H1 (cell line): ENCODE results near the gene VIPR2. TPM values are rescaled to one million over a fixed set of nuclear protein-coding genes. Genes with fewer than 3 reads are reported as not detected.
A peak's percentile ranks its signal among the peaks of the same experiment; 100 is the strongest.

Source experiments
- CTCF ChIA-PET: fragments of 300-600 bp; sonication (Branson Sonifier 250); formaldehyde crosslinking; loops from one replicate; lab custom pipeline; 2021; ENCODE audit not compliant: partially characterized antibody; lab: Charles Lee
- POLR2A ChIA-PET: fragments of 300-600 bp; sonication (Branson Sonifier 250); formaldehyde crosslinking; loops from one replicate; lab custom pipeline; 2021; ENCODE audit warnings: inconsistent platforms; ENCODE audit not compliant: partially characterized antibody; lab: Charles Lee
- DNase-seq, 2 experiments: peaks; one replicate each; pipeline versions ENCODE4 v3.0.0 to v3.0.0-alpha.2; 2010 to 2022; ENCODE audit warnings: low spot score in 2 of 2, low read depth in 1 of 2, mixed read lengths in 1 of 2
- FAIRE-seq: peaks from 2 replicates; lab custom pipeline; 2011; peaks lifted over from hg19 to GRCh38; lab: Jason Lieb, UNC
- H2AFZ ChIP-seq: 2 replicates; pipeline ENCODE4 v1.8.1; 2012; ENCODE audit warnings: low read length, inconsistent platforms
- H2AK5ac ChIP-seq: 2 replicates; pipeline ENCODE4 v1.6.1; 2013; ENCODE audit warnings: low read depth, low read length
- H2BK120ac ChIP-seq: replicated peaks from 2 replicates; pipeline ENCODE3; 2013; ENCODE audit warnings: low read depth, low read length, inconsistent platforms
- H2BK12ac ChIP-seq: 2 replicates; pipeline ENCODE4 v1.6.1; 2013; ENCODE audit warnings: low read depth, low read length
- H2BK15ac ChIP-seq: 2 replicates; pipeline ENCODE4 v1.6.1; 2013; ENCODE audit warnings: low read length
- H2BK20ac ChIP-seq: 2 replicates; pipeline ENCODE4 v1.6.1; 2013; ENCODE audit warnings: low read length
- H2BK5ac ChIP-seq: 2 replicates; pipeline ENCODE4 v1.6.1; 2013; ENCODE audit warnings: low read depth, low read length
- H3K14ac ChIP-seq: 2 replicates; pipeline ENCODE4 v1.6.1; 2013; ENCODE audit warnings: inconsistent platforms; ENCODE audit not compliant: insufficient read length
- H3K18ac ChIP-seq: 2 replicates; pipeline ENCODE4 v1.6.1; 2013; ENCODE audit warnings: low read length; ENCODE audit errors: extremely low read depth
- H3K23ac ChIP-seq: 2 replicates; pipeline ENCODE4 v1.6.1; 2013; ENCODE audit warnings: inconsistent platforms; ENCODE audit not compliant: insufficient read length
- H3K23me2 ChIP-seq: 2 replicates; pipeline ENCODE4 v1.6.1; 2013; ENCODE audit warnings: low read depth, low read length
- H3K27ac ChIP-seq: 2 replicates; pipeline ENCODE4 v1.6.1; 2011; ENCODE audit warnings: low read depth, low read length, inconsistent platforms
- H3K27me3 ChIP-seq, 4 experiments: replicated peaks in 1 of 4; 1 replicate in 1 of 4; 2 replicates in 3 of 4; pipeline versions ENCODE4 v1.6.1 to v1.8.1; 2011 to 2013; ENCODE audit warnings: low read length in 3 of 4, mild to moderate bottlenecking in 3 of 4, inconsistent platforms in 2 of 4, mixed read lengths in 2 of 4, moderate library complexity in 1 of 4; ENCODE audit not compliant: control insufficient read depth in 3 of 4, insufficient read depth in 3 of 4; ENCODE audit errors: extremely low read depth in 1 of 4
- H3K36me3 ChIP-seq, 4 experiments: 2 replicates each; pipeline versions ENCODE4 v1.6.1 to v1.8.1; 2011 to 2013; ENCODE audit warnings: mild to moderate bottlenecking in 4 of 4, low read length in 3 of 4, moderate library complexity in 2 of 4, control low read depth in 1 of 4, inconsistent platforms in 1 of 4; ENCODE audit not compliant: insufficient read depth in 4 of 4, control insufficient read depth in 2 of 4
- H3K4ac ChIP-seq: replicated peaks from 2 replicates; pipeline ENCODE3; 2013; ENCODE audit warnings: low read length, low read depth, mixed read lengths, inconsistent platforms; ENCODE audit not compliant: insufficient read length
- H3K4me1 ChIP-seq, 4 experiments: replicated peaks in 1 of 4; 1 replicate in 1 of 4; 2 replicates in 3 of 4; pipeline versions ENCODE4 v1.6.1 to v1.8.1; 2011 to 2013; ENCODE audit warnings: low read length in 3 of 4, inconsistent platforms in 2 of 4, mixed read lengths in 1 of 4; ENCODE audit not compliant: insufficient read depth in 4 of 4, control insufficient read depth in 3 of 4
- H3K4me2 ChIP-seq, 2 experiments: 2 replicates each; pipeline versions ENCODE4 v1.6.1 to v1.8.1; 2011 to 2013; ENCODE audit warnings: low read depth in 2 of 2, low read length in 2 of 2, control low read depth in 1 of 2, inconsistent platforms in 1 of 2, mild to moderate bottlenecking in 1 of 2; ENCODE audit not compliant: insufficient read depth in 1 of 2
- H3K4me3 ChIP-seq, 4 experiments: fragments of 200-600, 300-600 bp in 1 of 4; sonication (generic), shearing (Covaris generic), sonication (Bioruptor Twin) in 1 of 4; 2 replicates each; pipeline versions ENCODE4 v1.5.1 to v1.8.1; 2011 to 2016; ENCODE audit warnings: low read length in 4 of 4, low read depth in 3 of 4, control low read depth in 2 of 4, inconsistent platforms in 2 of 4, mild to moderate bottlenecking in 2 of 4, mixed read lengths in 1 of 4, moderate library complexity in 1 of 4; ENCODE audit not compliant: insufficient read depth in 2 of 4; ENCODE audit errors: extremely low read depth in 1 of 4
- H3K56ac ChIP-seq: replicated peaks from 2 replicates; pipeline ENCODE3; 2013; ENCODE audit warnings: low read depth, mild to moderate bottlenecking, mixed read lengths, low read length, inconsistent platforms; ENCODE audit not compliant: insufficient read length
- H3K79me1 ChIP-seq: 2 replicates; pipeline ENCODE4 v1.6.1; 2013; ENCODE audit warnings: low read depth, low read length, control low read depth
- H3K79me2 ChIP-seq, 2 experiments: 2 replicates each; pipeline versions ENCODE4 v1.6.1 to v1.8.1; 2012 to 2013; ENCODE audit warnings: low read length in 2 of 2, mild to moderate bottlenecking in 2 of 2, inconsistent platforms in 1 of 2; ENCODE audit not compliant: insufficient read depth in 2 of 2, control insufficient read depth in 1 of 2
- H3K9ac ChIP-seq, 4 experiments: replicated peaks in 1 of 4; 1 replicate in 1 of 4; 2 replicates in 3 of 4; pipeline versions ENCODE4 v1.6.1 to v1.8.1; 2011 to 2013; ENCODE audit warnings: low read depth in 3 of 4, low read length in 3 of 4, control low read depth in 2 of 4, mild to moderate bottlenecking in 2 of 4, moderate library complexity in 2 of 4, inconsistent platforms in 1 of 4; ENCODE audit errors: extremely low read depth in 1 of 4
- H3K9me3 ChIP-seq, 2 experiments: 2 replicates each; pipeline versions ENCODE4 v1.6.1 to v1.8.1; 2012 to 2013; ENCODE audit warnings: mild to moderate bottlenecking in 2 of 2, moderate library complexity in 2 of 2, control low read depth in 1 of 2, inconsistent platforms in 1 of 2, low read depth in 1 of 2, low read length in 1 of 2, mixed read lengths in 1 of 2; ENCODE audit not compliant: insufficient read depth in 2 of 2
- H4K20me1 ChIP-seq, 2 experiments: replicated peaks in 1 of 2; 2 replicates each; pipeline versions ENCODE3 to v1.8.1; 2011 to 2013; ENCODE audit warnings: inconsistent platforms in 2 of 2, low read length in 2 of 2, mild to moderate bottlenecking in 1 of 2; ENCODE audit not compliant: insufficient read depth in 2 of 2, control insufficient read depth in 1 of 2
- H4K5ac ChIP-seq: 2 replicates; pipeline ENCODE4 v1.6.1; 2013; ENCODE audit warnings: low read length, low read depth, mixed read lengths, inconsistent platforms; ENCODE audit not compliant: insufficient read length
- H4K8ac ChIP-seq: 2 replicates; pipeline ENCODE4 v1.8.0; 2013; ENCODE audit warnings: mild to moderate bottlenecking, moderate library complexity, low read length, inconsistent platforms; ENCODE audit not compliant: insufficient read depth; ENCODE audit errors: extremely low read depth
- H4K91ac ChIP-seq: replicated peaks from 2 replicates; pipeline ENCODE3; 2013; ENCODE audit warnings: low read length, mixed read lengths, inconsistent platforms; ENCODE audit not compliant: insufficient read length
- KDM5A ChIP-seq: fragments of 200-600 bp; IDR thresholded peaks from 2 replicates; pipeline ENCODE4 v1.7.1; 2012; ENCODE audit warnings: mild to moderate bottlenecking, low read length, inconsistent platforms, mixed read lengths
- RAD21 ChIP-seq, 2 experiments: IDR thresholded peaks in 1 of 2; conservative IDR thresholded peaks in 1 of 2; 2 replicates each; pipeline ENCODE4 v1.6.1; 2011; ENCODE audit warnings: low read depth in 2 of 2, low read length in 2 of 2, improper control_type of control experiment in 1 of 2, inconsistent platforms in 1 of 2, mild to moderate bottlenecking in 1 of 2, moderate library complexity in 1 of 2
- WGBS, 2 experiments: shearing (Covaris generic) in 1 of 2; methylation state at CpG; one replicate each; pipeline versions ENCODE4 v1.1.6 to v1.1.7; 2013 to 2015; ENCODE audit warnings: low lambda C conversion rate in 2 of 2, mixed read lengths in 2 of 2, inconsistent platforms in 1 of 2, low coverage in 1 of 2, missing lambda C conversion rate in 1 of 2; ENCODE audit not compliant: insufficient replicate concordance in 2 of 2, insufficient coverage in 1 of 2, insufficient read length in 1 of 2; ENCODE audit errors: extremely low coverage in 1 of 2, missing lambda C conversion rate in 1 of 2; 5-methylcytosine and 5-hydroxymethylcytosine counted together
- polyA plus RNA-seq, 7 experiments: library from polyadenylated mRNA; depleted of rRNA in 3 of 7; stranded (reverse) in 5 of 7; unstranded in 2 of 7; fragments of >200 nt in 5 of 7; fragments of 200-250 nt in 2 of 7; gene quantifications; 1 replicate in 5 of 7; 2 replicates in 1 of 7; 4 replicates in 1 of 7; pipeline versions ENCODE4 v1.2.1 to v1.2.3, GENCODE V29; 2011 to 2013; ENCODE audit warnings: missing spikeins in 2 of 7, mixed read lengths in 2 of 7
- total RNA-seq: library from RNA; stranded (reverse); fragmentation: NEBNext Ultra II Directional; extraction: Animal tissue kit (Norgen Biotek cat#: 25700); gene quantifications from 2 replicates; pipeline ENCODE4 v1.2.1, GENCODE V29; 2021

Gene VIPR2
- total and polyA plus RNA-seq, 2 of the 8 experiments (the other 6 are each of a cell fraction or from before 2014, with no cell fraction given) = 2.4 to 6.3 TPM

GRCh38 chr7:159042103-159042502, 102.6 kb downstream of the VIPR2 start:
- no peaks in the 10 kb centered on the region for H3K36me3 ChIP-seq
- H2BK15ac ChIP-seq = no peak overlapping the region
- no peak overlapping the region for H2AFZ ChIP-seq
- no peaks in the 10 kb centered on the region for H3K23me2 ChIP-seq
- no peak overlapping the region for H3K4me3 ChIP-seq
- no peak overlapping the region for H4K91ac ChIP-seq
- no peak overlapping the region for H3K23ac ChIP-seq
- CTCF ChIA-PET = interaction anchor here (1.1 kb wide), 2 partner anchors 11 to 156 kb away, joined by 3 to 4 read pairs; no protein-coding TSS in a partner anchor
- POLR2A ChIA-PET = interaction anchor here (0.8 kb wide), 1 partner anchor 11 kb away, joined by 8 read pairs; no protein-coding TSS in a partner anchor
- no peak overlapping the region for H3K14ac ChIP-seq
- no peak overlapping the region for H4K8ac ChIP-seq
- H3K56ac ChIP-seq = no peak overlapping the region
- H3K79me2 ChIP-seq = no peaks in the 10 kb centered on the region
- no peak overlapping the region for H4K5ac ChIP-seq
- H2BK5ac ChIP-seq = no peak overlapping the region
- no peak overlapping the region for H2BK20ac ChIP-seq
- no peak overlapping the region for H3K4ac ChIP-seq
- DNase-seq (peak in 1 of 2 experiments; percentile 13), FAIRE-seq (no peak)
- H4K20me1 ChIP-seq = no peaks in the 10 kb centered on the region
- no peak overlapping the region for H2BK12ac ChIP-seq
- 92% methylated on average over 8 of the region's 8 CpGs; no CpG with 5 or more reads in 1 of the 2 experiments for WGBS, 2 experiments
- peaks cover 0 to 1% (median under 1%) of the 10 kb centered on the region in 4 experiments; a peak in 1 of 7 replicates for H3K4me1 ChIP-seq
- H3K27ac ChIP-seq = no peak overlapping the region
- peaks cover 0 to 6% of the 10 kb centered on the region in 2 experiments; a peak in 2 of 4 replicates for H3K9me3 ChIP-seq
- H3K9ac ChIP-seq = no peak overlapping the region
- H3K27me3 ChIP-seq = no peaks in the 10 kb centered on the region
- H3K18ac ChIP-seq = no peak overlapping the region
- H3K79me1 ChIP-seq = no peaks in the 10 kb centered on the region
- TF ChIP-seq KDM5A = no peak
- TF ChIP-seq RAD21 (IDR thresholded peaks at IDR 0.05 in 1 of 2, conservative IDR thresholded peaks at IDR 0.05 in 1 of 2; ENCODE audit: low read depth in 2 of 2, low read length in 2 of 2) = peak in 1 of 2 experiments; percentile 4; a peak in 2 of 4 replicates
- TF ChIP-seq, all 59 proteins: peak for 1
- Histone ChIP-seq H2BK120ac (no peak overlapping the region), H3K4me2 (no peak overlapping the region), H2AK5ac (no peak overlapping the region)
